ENCODE results near the gene SMAD3.

The SMAD3 gene

GRCh38 chr15:67161881-67162280 is 96.5 kb downstream of the SMAD3 start:
- no peak for DNase-seq (ENCODE audit: low read depth)

DNA sequence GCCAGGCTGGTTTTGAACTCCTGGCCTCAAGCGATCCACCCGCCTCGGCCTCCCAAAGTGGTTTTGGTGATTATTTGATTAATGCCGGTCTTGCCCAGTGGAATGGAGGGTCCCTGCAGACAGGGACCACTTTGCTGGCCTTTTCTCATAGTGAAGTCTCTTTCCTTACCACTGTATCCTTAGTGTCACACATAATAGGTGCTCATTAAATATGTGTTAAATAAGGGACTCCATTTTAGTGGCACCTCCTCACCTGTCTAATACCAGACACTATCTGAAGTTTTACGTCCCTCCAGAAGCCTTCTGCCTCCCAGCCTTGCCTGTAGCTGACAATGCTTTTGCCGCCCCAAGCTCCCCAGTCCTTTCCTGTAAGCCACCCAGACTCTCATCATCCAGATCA is 97.8 kb downstream of the SMAD3 start:
- no peak for DNase-seq (ENCODE audit: low read depth)

GRCh38 chr15:67164401-67164791 is 99.0 kb downstream of the SMAD3 start:
- no peak for DNase-seq (ENCODE audit: low read depth)

DNA sequence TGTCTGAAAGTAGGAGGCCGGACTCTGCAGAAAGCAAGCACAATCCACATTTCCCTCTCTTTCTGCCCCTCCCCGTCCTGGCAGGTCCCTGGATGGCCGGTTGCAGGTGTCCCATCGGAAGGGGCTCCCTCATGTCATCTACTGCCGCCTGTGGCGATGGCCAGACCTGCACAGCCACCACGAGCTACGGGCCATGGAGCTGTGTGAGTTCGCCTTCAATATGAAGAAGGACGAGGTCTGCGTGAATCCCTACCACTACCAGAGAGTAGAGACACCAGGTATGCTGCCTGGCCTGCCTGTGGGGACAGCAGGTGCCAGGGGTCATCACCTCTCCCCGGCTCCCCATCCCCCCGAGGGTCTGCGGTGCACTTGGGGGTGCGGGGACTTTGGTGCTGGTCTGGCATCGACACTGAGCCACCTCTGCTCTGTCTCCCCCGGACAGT is 99.4 kb downstream of the SMAD3 start:
- DNase-seq (ENCODE audit: low read depth) = no peak

DNA sequence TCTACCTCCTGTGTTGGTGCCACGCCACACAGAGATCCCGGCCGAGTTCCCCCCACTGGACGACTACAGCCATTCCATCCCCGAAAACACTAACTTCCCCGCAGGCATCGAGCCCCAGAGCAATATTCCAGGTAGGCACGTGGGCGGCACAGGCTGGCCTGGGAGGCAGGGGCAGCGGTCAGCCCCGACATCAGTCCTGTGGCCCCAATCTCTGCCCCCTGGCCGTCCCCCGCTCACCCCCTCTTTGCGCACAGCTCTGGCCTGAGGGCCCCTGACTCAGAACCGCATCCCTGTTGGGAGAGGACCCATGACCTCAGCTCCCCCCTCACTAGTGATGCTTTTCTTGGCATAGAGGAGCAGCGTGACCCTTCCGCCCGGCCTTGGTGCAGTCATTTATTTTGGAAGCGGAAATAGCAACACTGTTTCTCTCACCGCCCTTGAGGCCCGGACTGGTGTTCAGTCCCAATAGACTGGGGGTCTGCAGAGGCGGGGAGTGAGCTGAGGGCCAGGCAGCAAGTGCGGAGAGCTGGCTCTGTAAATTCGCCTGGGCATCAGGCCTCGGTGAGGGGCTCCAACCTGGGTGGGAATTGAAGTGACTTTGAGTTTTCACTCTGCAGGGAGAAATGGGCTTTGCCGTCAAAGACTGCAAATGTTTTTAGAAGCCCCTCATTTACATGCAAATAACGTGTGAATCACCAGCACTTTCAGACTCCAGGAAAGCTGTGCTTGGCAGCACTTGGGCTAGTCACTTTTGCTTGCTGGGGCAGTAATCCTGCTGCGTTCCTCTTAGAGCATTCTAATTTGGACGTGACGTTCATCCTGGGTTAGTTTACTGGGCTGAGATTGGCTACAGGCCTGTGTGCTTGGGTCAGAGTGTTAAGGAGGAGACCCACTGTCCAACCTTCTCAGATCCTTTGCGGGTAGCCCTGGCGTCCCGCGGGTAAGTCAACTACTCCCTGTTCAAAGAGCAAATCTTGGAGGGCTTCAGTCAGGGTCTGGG is 100.2 kb downstream of the SMAD3 start:
- DNase-seq (ENCODE audit: low read depth) = no peak

GRCh38 chr15:67166280-67167009 is 101.0 kb downstream of the SMAD3 start:
- no peak for DNase-seq (ENCODE audit: low read depth)

DNA sequence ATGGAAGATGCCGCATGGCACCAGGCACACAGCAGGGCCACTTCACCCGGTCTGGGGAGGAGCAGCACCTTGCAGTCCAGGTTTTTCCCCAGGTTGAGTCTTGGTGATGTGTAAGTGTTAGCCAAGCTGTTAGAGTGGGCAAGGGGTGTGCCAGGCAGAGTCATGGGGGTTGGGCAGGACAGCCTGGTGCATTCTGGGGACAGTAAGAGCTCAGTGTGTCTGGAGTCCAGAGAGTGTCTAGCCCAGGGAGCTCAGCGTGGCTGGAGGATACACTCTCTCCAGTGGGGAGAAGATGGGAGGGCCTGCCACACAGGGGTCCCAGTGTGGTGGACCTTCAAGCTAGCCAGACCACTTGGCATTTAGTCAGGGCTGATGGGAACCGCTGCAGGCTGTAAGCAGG is 101.7 kb downstream of the SMAD3 start:
- no peak for DNase-seq (ENCODE audit: low read depth)

GRCh38 chr15:67168694-67169093 is 103.3 kb downstream of the SMAD3 start:
- DNase-seq (ENCODE audit: low read depth) = no peak

DNA sequence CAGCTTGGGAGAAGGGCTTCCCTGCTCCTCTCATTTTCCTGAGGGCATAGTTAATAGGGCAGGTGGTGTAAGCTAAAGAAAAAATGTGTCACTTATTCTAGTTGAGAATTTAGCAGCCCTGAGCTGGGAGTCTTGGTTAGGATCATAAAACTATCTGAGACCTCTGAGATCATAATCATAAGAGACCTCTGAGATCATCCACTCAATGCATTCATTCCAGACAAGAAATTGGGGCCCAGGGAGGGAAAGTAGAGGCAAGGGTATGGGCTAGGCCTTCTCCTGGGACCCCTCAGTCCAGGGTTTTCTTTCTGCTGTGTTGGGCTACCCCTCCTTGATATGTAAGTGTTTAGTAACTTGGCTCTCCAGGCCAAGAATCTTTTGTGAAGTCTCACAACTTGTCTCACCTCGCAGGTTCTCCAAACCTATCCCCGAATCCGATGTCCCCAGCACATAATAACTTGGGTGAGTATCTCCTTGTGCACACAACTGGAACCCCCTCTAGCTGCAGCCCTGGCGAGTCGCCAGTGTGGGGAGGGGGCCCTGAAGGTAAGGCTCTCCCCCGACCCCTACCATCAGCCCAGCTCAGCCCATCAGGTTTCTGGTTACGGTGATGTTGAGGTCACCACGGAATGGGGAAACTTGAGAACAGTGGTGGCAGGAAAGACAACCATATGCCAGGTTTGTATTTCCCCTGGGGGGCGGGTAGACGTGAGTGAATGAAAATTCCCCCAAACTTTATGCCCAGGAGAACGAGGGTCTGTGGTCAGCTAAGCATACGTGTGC is 104.9 kb downstream of the SMAD3 start:
- no peak for DNase-seq (ENCODE audit: low read depth)

GRCh38 chr15:67171471-67171870 is 106.1 kb downstream of the SMAD3 start:
- no peak for DNase-seq (ENCODE audit: low read depth)

DNA sequence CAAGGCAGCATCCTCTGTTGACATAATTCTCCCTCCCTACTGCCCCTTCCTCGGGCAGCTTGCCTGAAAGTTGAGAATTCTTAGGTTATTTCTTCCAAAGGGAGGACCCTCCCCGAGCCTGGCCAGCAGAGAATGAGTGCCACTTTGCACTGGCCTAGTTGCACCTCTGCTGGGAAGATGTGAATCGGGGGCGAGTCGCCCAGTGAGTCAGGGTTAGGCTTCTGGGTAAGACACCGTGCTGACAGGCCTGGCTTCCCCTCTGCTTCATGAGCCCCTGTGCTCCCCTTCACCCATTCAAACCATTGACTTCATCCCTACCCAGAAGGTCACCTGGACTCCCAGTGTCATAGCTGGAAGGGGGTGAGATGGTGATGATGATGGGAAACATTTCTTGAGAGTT is 106.8 kb downstream of the SMAD3 start:
- no peak for DNase-seq (ENCODE audit: low read depth)

- no peak for DNase-seq (ENCODE audit: low read depth)
Measured at GRCh38 chr15:67173005-67173404, 107.6 kb downstream of the SMAD3 start.

- DNase-seq (ENCODE audit: low read depth) = no peak
Measured at GRCh38 chr15:67173786-67174185, 108.4 kb downstream of the SMAD3 start.

DNA sequence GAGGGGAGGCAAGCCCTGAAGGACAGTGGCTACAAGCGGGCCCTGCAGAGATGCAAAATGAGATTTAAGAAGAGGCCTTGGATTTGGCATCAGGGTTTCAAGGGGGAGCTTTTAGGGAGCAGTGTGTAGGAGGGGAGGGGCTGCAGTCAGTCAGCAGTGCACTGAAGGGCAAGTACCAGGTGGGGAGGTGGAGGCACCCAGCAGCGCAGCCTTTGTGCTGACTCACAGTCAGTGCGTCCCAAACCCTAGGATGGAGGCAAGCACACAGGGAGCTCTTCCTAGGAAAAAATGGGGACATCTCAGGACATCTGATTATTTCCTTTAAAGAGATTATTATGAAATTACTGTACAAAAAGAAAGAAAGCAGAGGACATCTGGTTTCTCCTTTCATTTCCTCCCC is 109.0 kb downstream of the SMAD3 start:
- DNase-seq (ENCODE audit: low read depth) = no peak

DNA sequence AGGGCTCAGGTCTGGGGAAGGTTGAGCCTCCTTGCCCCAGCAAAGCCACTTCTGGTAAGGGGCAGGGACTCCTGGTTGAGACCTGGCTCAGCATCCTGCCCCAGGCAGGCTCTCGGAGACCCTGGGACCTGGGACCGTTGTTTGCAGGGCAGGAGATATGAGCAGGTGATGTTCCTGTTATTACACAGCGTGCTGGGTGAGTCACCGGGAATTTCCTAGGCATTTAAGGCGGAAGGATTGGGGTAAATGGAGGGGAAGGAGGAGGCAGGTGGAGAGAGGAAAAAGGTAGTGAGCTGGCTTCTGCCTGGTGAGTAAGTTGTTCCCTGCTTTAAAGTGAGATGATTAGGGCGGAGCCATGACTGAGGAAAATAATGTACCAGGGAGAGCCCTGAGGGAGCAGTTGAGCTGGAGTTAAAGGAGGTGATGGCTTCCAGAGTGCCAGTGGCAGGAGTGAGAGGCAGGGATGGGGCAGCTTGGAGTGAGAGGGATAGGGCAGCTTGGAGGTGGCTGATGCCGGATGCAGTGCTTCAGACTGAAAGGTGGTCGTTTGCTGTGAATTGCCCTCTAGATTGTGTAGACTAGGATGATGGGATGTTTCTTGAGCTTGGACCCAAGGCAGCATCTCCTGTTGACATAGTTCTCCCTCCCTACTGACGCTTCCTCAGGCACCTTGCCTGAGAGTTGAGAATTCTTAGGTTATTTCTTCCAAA is 109.6 kb downstream of the SMAD3 start:
- DNase-seq (ENCODE audit: low read depth) = no peak

- DNase-seq (ENCODE audit: low read depth) = no peak
Measured at GRCh38 chr15:67175643-67176071, 110.3 kb downstream of the SMAD3 start.

GRCh38 chr15:67176195-67176971 is 111.0 kb downstream of the SMAD3 start:
- no peak for DNase-seq (ENCODE audit: low read depth)

DNA sequence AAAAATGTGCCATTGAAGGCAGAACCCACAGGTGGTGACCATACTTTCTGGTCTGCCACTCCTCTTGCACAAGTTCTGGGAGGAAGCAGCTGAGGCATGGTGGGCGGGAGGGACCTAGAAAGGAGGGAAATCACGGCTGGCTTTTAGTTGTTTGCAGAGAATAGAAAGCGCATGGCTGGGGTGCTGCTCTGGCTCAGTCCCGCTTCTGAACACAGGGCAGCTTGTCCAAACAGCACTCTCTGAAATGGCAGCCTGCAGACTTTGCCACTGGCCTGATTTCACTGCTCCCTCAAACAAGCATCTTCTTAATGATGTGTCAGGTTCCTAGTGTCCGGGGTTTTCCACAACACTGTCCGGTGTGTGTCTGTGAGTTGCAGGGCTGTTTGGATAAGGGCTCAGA is 112.3 kb downstream of the SMAD3 start:
- no peak for DNase-seq (ENCODE audit: low read depth)

GRCh38 chr15:67178569-67179210 is 113.3 kb downstream of the SMAD3 start:
- no peak for DNase-seq (ENCODE audit: low read depth)

DNA sequence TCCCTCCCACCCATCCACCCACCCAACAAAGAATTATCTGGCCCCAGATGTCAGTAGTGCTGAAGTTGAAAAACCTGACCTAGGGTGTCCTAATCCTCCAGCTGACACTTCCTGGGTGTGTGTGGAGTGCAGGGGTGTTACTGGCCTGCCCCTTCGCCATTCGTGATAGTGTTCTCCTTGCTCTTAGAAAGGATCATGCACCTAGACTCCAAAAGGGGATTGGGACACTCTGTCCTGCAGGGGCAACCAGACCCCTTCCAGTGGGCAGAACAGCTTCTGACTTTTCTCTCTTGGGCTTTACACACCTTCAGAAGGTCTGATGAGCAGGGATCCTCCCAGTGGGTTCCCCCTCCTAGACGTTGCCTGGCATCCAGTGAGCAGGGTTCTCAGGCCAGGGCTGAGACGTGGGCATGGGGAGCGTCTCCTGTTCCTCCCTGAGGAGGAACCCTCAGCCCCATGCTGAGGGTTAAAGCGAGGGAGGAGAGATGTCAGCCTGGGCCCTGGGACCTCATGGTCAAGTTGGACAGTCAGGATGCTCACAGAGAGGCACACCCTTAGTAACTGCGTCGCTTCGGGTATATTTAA is 114.1 kb downstream of the SMAD3 start:
- DNase-seq (ENCODE audit: low read depth) = no peak

Measured in stimulated activated CD8-positive, alpha-beta memory T cell treated with anti-CD3 and anti-CD28 coated beads, Interleukin-4, amount 100 ng/mL, for 24 hours (primary cell).